HCT116 (cell line): ENCODE results near the gene AQP6. TPM values are rescaled to one million over a fixed set of nuclear protein-coding genes. Genes with fewer than 3 reads are reported as not detected.

Source experiments
- ATAC-seq: fragments of 200-7000 bp; cut with Tn5 transposase; 2 replicates; pipeline ENCODE4 v1.9.1; 2020; ENCODE audit warnings: mild to moderate bottlenecking, moderate library complexity
- BruUV-seq: library from RNA; stranded (reverse); fragments of 400-500 nt; replicated peaks from 2 replicates; lab custom pipeline; 2021; lab: Mats Ljungman, UMichigan
- CTCF ChIA-PET: fragments of 300-600 bp; sonication (Branson Sonifier 250); formaldehyde crosslinking; loops from one replicate; lab custom pipeline; 2021; ENCODE audit warnings: antibody characterized with exemption; lab: Charles Lee
- POLR2A ChIA-PET: fragments of 300-600, 350-600 bp; sonication (Branson Sonifier 250); formaldehyde crosslinking; loops from one replicate; lab custom pipeline; 2021; ENCODE audit warnings: antibody characterized with exemption; lab: Charles Lee
- RAD21 ChIA-PET, 2 experiments: fragments of 300-600 bp; sonication (Branson Sonifier 250); formaldehyde crosslinking; loops; one replicate each; lab custom pipeline; 2023; ENCODE audit warnings: low total read pairs in 2 of 2; ENCODE audit not compliant: uncharacterized antibody in 2 of 2, unreplicated experiment in 2 of 2, low non-redundant PET in 1 of 2; lab: Charles Lee
- DNase-seq: peaks from one replicate; pipeline ENCODE4 v3.0.0-alpha.2; 2010; ENCODE audit warnings: low read depth, low spot score
- H2AFZ ChIP-seq: fragments of 200-600 bp; shearing (Covaris generic), sonication (generic); 2 replicates; pipeline ENCODE4 v1.6.1; 2017; ENCODE audit warnings: low read depth, mixed run types, mixed read lengths, antibody characterized with exemption, low read length; ENCODE audit not compliant: poor library complexity, severe bottlenecking
- H3K27ac ChIP-seq: 2 replicates; pipeline ENCODE4 v1.5.1; 2012; ENCODE audit warnings: low read depth, low read length
- H3K27me3 ChIP-seq: fragments of 200-600 bp; sonication (generic); 2 replicates; pipeline ENCODE4 v1.6.1; 2016; ENCODE audit warnings: mixed run types, low read length, mixed read lengths; ENCODE audit not compliant: insufficient read depth
- H3K36me3 ChIP-seq, 2 experiments: fragments of 200-500 bp in 1 of 2; fragments of 200-600 bp in 1 of 2; sonication (Bioruptor generic) in 1 of 2; sonication (generic) in 1 of 2; 2 replicates each; pipeline versions ENCODE4 v1.5.1 to v1.6.1; 2014 to 2016; ENCODE audit warnings: low read length in 2 of 2, inconsistent platforms in 1 of 2, mixed read lengths in 1 of 2, mixed run types in 1 of 2; ENCODE audit not compliant: insufficient read depth in 2 of 2, control insufficient read depth in 1 of 2
- H3K4me1 ChIP-seq, 2 experiments: fragments of 200-600 bp in 1 of 2; sonication (generic) in 1 of 2; 2 replicates each; pipeline versions ENCODE4 v1.5.1 to v1.6.1; 2012 to 2017; ENCODE audit warnings: low read length in 2 of 2, inconsistent platforms in 1 of 2, mild to moderate bottlenecking in 1 of 2, mixed read lengths in 1 of 2, mixed run types in 1 of 2, moderate library complexity in 1 of 2; ENCODE audit not compliant: insufficient read depth in 2 of 2, control insufficient read depth in 1 of 2
- H3K4me2 ChIP-seq: fragments of 200-600 bp; sonication (generic); 2 replicates; pipeline ENCODE4 v1.6.1; 2017; ENCODE audit warnings: mixed run types, low read length, mixed read lengths
- H3K4me3 ChIP-seq, 2 experiments: fragments of 200-600 bp in 1 of 2; sonication (generic) in 1 of 2; replicated peaks in 1 of 2; 2 replicates each; pipeline ENCODE4 v1.5.1; 2011 to 2016; ENCODE audit warnings: low read length in 2 of 2, control low read depth in 1 of 2, low read depth in 1 of 2, mild to moderate bottlenecking in 1 of 2, mixed read lengths in 1 of 2, mixed run types in 1 of 2
- H3K79me2 ChIP-seq: fragments of 200-600 bp; sonication (generic); 2 replicates; pipeline ENCODE4 v1.6.1; 2017; ENCODE audit warnings: mild to moderate bottlenecking, mixed run types, low read length, moderate library complexity, mixed read lengths; ENCODE audit not compliant: insufficient read depth
- H3K9ac ChIP-seq: fragments of 200-600 bp; sonication (generic); 2 replicates; pipeline ENCODE4 v1.6.1; 2016; ENCODE audit warnings: low read length, mixed read lengths
- H3K9me2 ChIP-seq: fragments of 200-600 bp; sonication (generic), shearing (Covaris generic); 2 replicates; pipeline ENCODE4 v1.6.1; 2017; ENCODE audit warnings: mixed run types, mild to moderate bottlenecking, moderate library complexity; ENCODE audit not compliant: insufficient read depth
- H3K9me3 ChIP-seq, 2 experiments: fragments of 200-500 bp in 1 of 2; fragments of 200-600 bp in 1 of 2; sonication (Bioruptor generic) in 1 of 2; sonication (generic) in 1 of 2; 2 replicates each; pipeline ENCODE4 v1.6.1; 2014 to 2017; ENCODE audit warnings: low read length in 2 of 2, mixed read lengths in 2 of 2, inconsistent platforms in 1 of 2, low read depth in 1 of 2, mild to moderate bottlenecking in 1 of 2, mixed run types in 1 of 2, moderate library complexity in 1 of 2; ENCODE audit not compliant: control insufficient read depth in 1 of 2, insufficient read depth in 1 of 2
- H4K20me1 ChIP-seq: fragments of 200-600 bp; sonication (generic), shearing (Covaris generic); 2 replicates; pipeline ENCODE4 v1.6.1; 2017; ENCODE audit warnings: mixed run types, mild to moderate bottlenecking, moderate library complexity; ENCODE audit not compliant: insufficient read depth
- EGR1 ChIP-seq: IDR thresholded peaks from 2 replicates; pipeline ENCODE4 v1.6.1; 2012; ENCODE audit warnings: low read depth
- ELF1 ChIP-seq: IDR thresholded peaks from 2 replicates; pipeline ENCODE4 v1.6.1; 2012; ENCODE audit warnings: low read depth, borderline replicate concordance
- EZH2phosphoT487 ChIP-seq: fragments of 200-600 bp; IDR thresholded peaks from 2 replicates; pipeline ENCODE4 v1.6.1; 2018; ENCODE audit warnings: antibody characterized with exemption, borderline replicate concordance
- POLR2A ChIP-seq: IDR thresholded peaks from 2 replicates; pipeline ENCODE4 v1.7.0; 2011; ENCODE audit warnings: borderline replicate concordance; ENCODE audit not compliant: insufficient read depth, insufficient read length; ENCODE audit errors: extremely low read depth
- POLR2AphosphoS5 ChIP-seq: IDR thresholded peaks from 2 replicates; pipeline ENCODE4 v1.6.1; 2011; ENCODE audit warnings: mild to moderate bottlenecking, low read depth, low read length, moderate library complexity
- RAD21 ChIP-seq: IDR thresholded peaks from 2 replicates; pipeline ENCODE4 v1.6.1; 2012; ENCODE audit warnings: low read depth, mild to moderate bottlenecking
- SP1 ChIP-seq: IDR thresholded peaks from 2 replicates; pipeline ENCODE4 v1.6.1; 2012; ENCODE audit warnings: low read depth
- ZFX ChIP-seq: fragments of 450-650 bp; IDR thresholded peaks from 2 replicates; pipeline ENCODE4 v1.6.1; 2017
- intact Hi-C: fragments of 100-400 bp; cut with micrococcal nuclease; formaldehyde crosslinking; loops from 2 replicates; pipeline ENCODE4 v1.10.0; 2022
- total RNA-seq: library from RNA; stranded (reverse); gene quantifications from one replicate; pipeline ENCODE4 v1.2.1, GENCODE V29; 2021; ENCODE audit not compliant: unreplicated experiment
- TF ChIP-seq, protein P1 (sequence below), 3 experiments: fragments of 200-600 bp in 1 of 3; sonication (generic) in 1 of 3; IDR thresholded peaks in 2 of 3; conservative IDR thresholded peaks in 1 of 3; 2 replicates each; pipeline ENCODE4 v1.5.1; 2012 to 2017; ENCODE audit warnings: low read depth in 2 of 3, low read length in 2 of 3, antibody characterized with exemption in 1 of 3, borderline replicate concordance in 1 of 3, control low read depth in 1 of 3, mild to moderate bottlenecking in 1 of 3, mixed read lengths in 1 of 3, mixed run types in 1 of 3, moderate library complexity in 1 of 3; ENCODE audit not compliant: insufficient read depth in 1 of 3
- TF ChIP-seq, protein P2 (sequence below): IDR thresholded peaks from 2 replicates; pipeline ENCODE4 v1.6.1; 2012

AQP6 gene
- total RNA-seq, 1 experiment from 2014 or later, result not detected

DNA sequence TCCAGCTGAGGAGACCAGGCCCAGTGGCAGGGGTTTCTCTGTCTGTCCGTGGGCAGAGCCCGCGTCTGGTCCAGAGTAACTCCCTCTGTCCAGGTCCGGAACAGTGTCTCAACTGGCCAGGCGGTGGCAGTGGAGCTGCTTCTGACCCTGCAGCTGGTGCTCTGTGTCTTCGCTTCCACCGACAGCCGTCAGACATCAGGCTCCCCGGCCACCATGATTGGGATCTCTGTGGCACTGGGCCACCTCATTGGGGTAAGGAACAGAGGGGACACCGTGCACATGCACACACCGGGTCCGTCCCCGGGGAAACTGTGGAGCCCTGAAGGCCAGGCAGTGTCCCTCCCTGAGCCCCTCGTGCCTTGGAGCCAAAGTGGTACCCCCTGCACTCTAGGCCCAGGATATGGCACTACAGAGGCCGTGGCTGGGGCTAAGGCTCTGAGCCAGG is 1.5 kb downstream of the AQP6 start:
- Histone ChIP-seq H4K20me1 (no peaks in the 10 kb centered on the region), H3K4me2 (no peak overlapping the region), H3K9me3 (no peaks in the 10 kb centered on the region), H3K4me1 (no peaks in the 10 kb centered on the region), H3K4me3 (no peak overlapping the region), H3K36me3 (no peaks in the 10 kb centered on the region), H3K9me2 (no peaks in the 10 kb centered on the region), H3K27me3 (0 out of 2 replicates have a peak, but pooled peaks cover 5% of the 10 kb centered on the region), H3K27ac (no peak overlapping the region), H3K79me2 (no peaks in the 10 kb centered on the region), H3K9ac (no peak overlapping the region), H2AFZ (no peak overlapping the region)
- peak; percentile 78 for ATAC-seq
- TF ChIP-seq EZH2phosphoT487 (no peak), RAD21 (peak; percentile 25; the same call in 1 of the 2 replicates)
- TF ChIP-seq, protein P1, sequence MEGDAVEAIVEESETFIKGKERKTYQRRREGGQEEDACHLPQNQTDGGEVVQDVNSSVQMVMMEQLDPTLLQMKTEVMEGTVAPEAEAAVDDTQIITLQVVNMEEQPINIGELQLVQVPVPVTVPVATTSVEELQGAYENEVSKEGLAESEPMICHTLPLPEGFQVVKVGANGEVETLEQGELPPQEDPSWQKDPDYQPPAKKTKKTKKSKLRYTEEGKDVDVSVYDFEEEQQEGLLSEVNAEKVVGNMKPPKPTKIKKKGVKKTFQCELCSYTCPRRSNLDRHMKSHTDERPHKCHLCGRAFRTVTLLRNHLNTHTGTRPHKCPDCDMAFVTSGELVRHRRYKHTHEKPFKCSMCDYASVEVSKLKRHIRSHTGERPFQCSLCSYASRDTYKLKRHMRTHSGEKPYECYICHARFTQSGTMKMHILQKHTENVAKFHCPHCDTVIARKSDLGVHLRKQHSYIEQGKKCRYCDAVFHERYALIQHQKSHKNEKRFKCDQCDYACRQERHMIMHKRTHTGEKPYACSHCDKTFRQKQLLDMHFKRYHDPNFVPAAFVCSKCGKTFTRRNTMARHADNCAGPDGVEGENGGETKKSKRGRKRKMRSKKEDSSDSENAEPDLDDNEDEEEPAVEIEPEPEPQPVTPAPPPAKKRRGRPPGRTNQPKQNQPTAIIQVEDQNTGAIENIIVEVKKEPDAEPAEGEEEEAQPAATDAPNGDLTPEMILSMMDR (IDR thresholded peaks at IDR 0.05 in 2 of 3, conservative IDR thresholded peaks at IDR 0.05 in 1 of 3; ENCODE audit: borderline replicate concordance in 1 of 3, insufficient read depth in 1 of 3, low read depth in 2 of 3, low read length in 2 of 3), result peak; percentile 15 to 36 (median 30); a peak in 3 of 6 replicates
- POLR2A ChIA-PET, result no interaction called here
- RAD21 ChIA-PET, result no interaction called here
- BruUV-seq, result no TSS peak
- no peak for DNase-seq
- CTCF ChIA-PET, result interaction anchor here (0.6 to 1.1 kb wide), 4 partner anchors 9 to 96 kb away, joined by 3 to 4 read pairs (median 3); no protein-coding TSS in a partner anchor
- intact Hi-C loops, result no loop called here

DNA sequence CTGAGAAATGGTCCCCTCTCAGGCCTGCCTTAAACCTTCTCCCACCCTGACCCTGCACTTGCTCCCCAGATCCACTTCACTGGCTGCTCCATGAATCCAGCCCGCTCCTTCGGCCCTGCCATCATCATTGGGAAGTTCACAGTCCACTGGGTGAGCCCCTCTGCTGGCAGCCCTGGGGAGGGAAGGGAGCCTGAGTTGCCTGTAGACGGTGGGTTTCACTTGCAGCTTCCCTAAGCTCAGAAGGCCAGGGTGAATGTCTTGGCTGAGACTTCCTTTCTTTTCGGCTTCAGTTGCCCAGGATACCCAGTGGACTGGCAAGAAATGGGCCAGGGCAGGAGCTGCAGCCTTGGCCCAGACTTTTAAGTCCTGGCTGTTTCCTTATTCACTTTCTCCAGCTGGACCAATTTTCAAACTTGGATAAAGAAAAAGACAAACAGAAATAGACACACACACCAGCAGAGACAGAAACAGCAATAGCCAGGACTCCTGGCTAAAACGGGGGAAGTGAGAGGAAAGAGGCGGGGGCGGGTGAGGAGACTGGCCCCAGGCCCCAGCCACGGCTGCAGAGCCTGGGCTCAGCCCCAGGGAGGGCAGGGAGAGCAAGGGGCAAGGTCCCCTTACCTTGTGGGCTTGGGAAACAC is 2.0 kb downstream of the AQP6 start:
- Histone ChIP-seq H3K36me3 (no peaks in the 10 kb centered on the region), H3K4me3 (no peak overlapping the region), H3K4me2 (no peak overlapping the region), H3K79me2 (no peaks in the 10 kb centered on the region), H3K4me1 (no peaks in the 10 kb centered on the region), H3K9me3 (no peaks in the 10 kb centered on the region), H3K27ac (no peak overlapping the region), H2AFZ (no peak overlapping the region), H3K27me3 (0 out of 2 replicates have a peak, but pooled peaks cover 5% of the 10 kb centered on the region), H4K20me1 (no peaks in the 10 kb centered on the region), H3K9me2 (no peaks in the 10 kb centered on the region), H3K9ac (no peak overlapping the region)
- BruUV-seq, result no TSS peak
- ChIA-PET RAD21 (no interaction called here), POLR2A (no interaction called here), CTCF (interaction anchor here (0.6 to 1.1 kb wide), 3 partner anchors 12 to 96 kb away, joined by 3 to 4 read pairs (median 3); no protein-coding TSS in a partner anchor)
- intact Hi-C loops, result no loop called here
- DNase-seq, result no peak
- ATAC-seq, result no peak
- TF ChIP-seq ELF1 (no peak), SP1 (no peak), POLR2AphosphoS5 (no peak), RAD21 (no peak), POLR2A (no peak), ZFX (no peak), EGR1 (no peak)
- TF ChIP-seq, protein P2, sequence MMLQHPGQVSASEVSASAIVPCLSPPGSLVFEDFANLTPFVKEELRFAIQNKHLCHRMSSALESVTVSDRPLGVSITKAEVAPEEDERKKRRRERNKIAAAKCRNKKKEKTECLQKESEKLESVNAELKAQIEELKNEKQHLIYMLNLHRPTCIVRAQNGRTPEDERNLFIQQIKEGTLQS, result no peak
- TF ChIP-seq, protein P1 (IDR thresholded peaks at IDR 0.05 in 2 of 3, conservative IDR thresholded peaks at IDR 0.05 in 1 of 3; ENCODE audit: borderline replicate concordance in 1 of 3, insufficient read depth in 1 of 3, low read depth in 2 of 3, low read length in 2 of 3), result no peak
